SK-N-MC (cell line): ENCODE results near the gene SEMA6A.

Experiments
- DNase-seq: peaks from one replicate; pipeline ENCODE4 v3.0.0-alpha.2; 2011; ENCODE audit warnings: low read depth, low spot score
- H3K27ac ChIP-seq: fragments of 200-600 bp; sonication (generic); 2 replicates; pipeline ENCODE4 v1.5.1; 2016; ENCODE audit warnings: mixed run types
- H3K36me3 ChIP-seq: fragments of 200-600 bp; sonication (generic); 2 replicates; pipeline ENCODE4 v1.6.1; 2017; ENCODE audit warnings: antibody characterized with exemption, low read length, mixed read lengths; ENCODE audit not compliant: insufficient read depth
- H3K4me3 ChIP-seq: fragments of 200-600 bp; sonication (generic); 2 replicates; pipeline ENCODE4 v1.5.1; 2016
- H3K9ac ChIP-seq: fragments of 200-600 bp; sonication (generic); 2 replicates; pipeline ENCODE4 v1.8.0; 2017; ENCODE audit warnings: mixed run types, mixed read lengths; ENCODE audit not compliant: insufficient read length
- H3K9me3 ChIP-seq: fragments of 200-600 bp; sonication (generic); 2 replicates; pipeline ENCODE4 v1.6.1; 2017; ENCODE audit warnings: low read depth, mild to moderate bottlenecking, antibody characterized with exemption, low read length, moderate library complexity, mixed read lengths
- EZH2 ChIP-seq: fragments of 200-600 bp; sonication (generic); IDR thresholded peaks from one replicate; pipeline ENCODE4 v1.6.1; 2017; ENCODE audit warnings: antibody characterized with exemption
- FOXP2 ChIP-seq: optimal IDR thresholded peaks from 2 replicates; pipeline ENCODE3; 2011; ENCODE audit warnings: mild to moderate bottlenecking, moderate library complexity; ENCODE audit not compliant: insufficient read depth; ENCODE audit errors: extremely low read length, control extremely low read depth
- POLR2AphosphoS5 ChIP-seq: IDR thresholded peaks from 2 replicates; pipeline ENCODE4 v1.6.1; 2012; ENCODE audit warnings: mild to moderate bottlenecking, low read depth, low read length, borderline replicate concordance

SEMA6A gene

GRCh38 chr5:116415182-116415581, 159.4 kb downstream of the SEMA6A start:
- TF ChIP-seq FOXP2 (no peak), EZH2 (no peak), POLR2AphosphoS5 (no peak)

DNA sequence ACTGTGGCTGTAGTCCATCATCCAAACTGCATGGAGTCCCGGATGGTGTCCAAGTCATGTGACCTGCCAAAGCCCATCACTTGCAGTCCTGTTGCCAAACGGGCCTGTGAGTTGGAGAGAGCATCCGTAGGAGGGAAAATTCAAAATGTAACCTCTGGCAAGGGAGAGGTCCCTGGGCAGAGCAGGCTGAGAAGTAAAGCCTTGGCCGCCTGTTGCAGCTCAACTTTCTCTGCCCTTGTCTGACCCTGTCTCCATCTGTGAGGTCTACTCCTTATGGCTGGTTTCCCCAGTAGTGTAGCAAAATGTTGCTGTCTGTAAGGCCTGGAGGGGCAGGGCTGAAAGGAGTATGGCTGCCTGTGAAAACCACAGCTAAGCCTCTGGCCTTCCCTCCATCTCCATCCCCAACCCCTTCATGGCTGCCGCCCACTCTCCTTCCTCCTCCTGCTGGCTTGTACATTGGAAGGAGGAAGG, 163.5 kb downstream of the SEMA6A start:
- TF ChIP-seq EZH2 (no peak), POLR2AphosphoS5 (no peak), FOXP2 (no peak)
- Histone ChIP-seq H3K4me3 (no peak overlapping the region), H3K27ac (no peak overlapping the region), H3K36me3 (no peaks in the 10 kb centered on the region), H3K9me3 (no peaks in the 10 kb centered on the region), H3K9ac (no peak overlapping the region)
- no peak for DNase-seq

More at GRCh38 chr5:116415182-116415581, 159.4 kb downstream of the SEMA6A start:
- H3K9me3 ChIP-seq = no peaks in the 10 kb centered on the region
- no peak overlapping the region for H3K27ac ChIP-seq
- no peak overlapping the region for H3K9ac ChIP-seq
- no peaks in the 10 kb centered on the region for H3K36me3 ChIP-seq
- DNase-seq = no peak
- H3K4me3 ChIP-seq = no peak overlapping the region

DNA sequence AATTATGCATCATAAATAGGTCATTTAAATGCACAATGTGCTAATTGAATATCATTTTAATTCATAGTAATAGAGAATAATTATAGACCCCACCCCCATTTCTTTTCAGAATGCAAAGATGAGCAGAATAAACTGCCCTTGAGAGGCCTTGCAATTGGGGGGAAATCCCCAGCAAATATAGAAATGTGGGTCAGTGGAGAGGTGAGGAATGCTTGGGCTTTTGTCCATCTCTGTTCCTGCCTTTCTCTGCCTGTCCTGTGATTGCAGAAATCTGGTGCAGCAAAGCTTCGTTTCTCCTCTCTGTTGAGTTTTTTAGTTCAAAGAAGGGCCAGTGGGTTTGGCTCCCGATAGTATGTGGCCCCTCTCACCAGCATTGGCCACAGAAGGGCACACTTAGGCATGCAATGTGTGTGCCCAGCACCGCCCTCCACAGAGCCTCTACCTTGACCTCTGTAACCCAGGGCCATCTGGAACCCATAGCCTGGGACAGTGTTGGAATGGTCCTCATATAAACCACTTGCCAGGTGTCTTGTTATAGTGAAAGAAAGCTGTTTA, 164.2 kb downstream of the SEMA6A start:
- Histone ChIP-seq H3K36me3 (no peaks in the 10 kb centered on the region), H3K9ac (no peak overlapping the region), H3K9me3 (no peaks in the 10 kb centered on the region), H3K4me3 (no peak overlapping the region), H3K27ac (no peak overlapping the region)
- TF ChIP-seq FOXP2 = no peak
- no peak for TF ChIP-seq EZH2
- TF ChIP-seq POLR2AphosphoS5 = no peak
- no peak for DNase-seq

- no peak overlapping the region for H3K27ac ChIP-seq
- H3K36me3 ChIP-seq = no peaks in the 10 kb centered on the region
- H3K9me3 ChIP-seq = no peaks in the 10 kb centered on the region
- DNase-seq = no peak
- H3K9ac ChIP-seq = no peak overlapping the region
- TF ChIP-seq FOXP2 (no peak), POLR2AphosphoS5 (no peak), EZH2 (no peak)
- no peak overlapping the region for H3K4me3 ChIP-seq
These were observed 164.9 kb downstream of the SEMA6A start for GRCh38 chr5:116409591-116410296.

- H3K27ac ChIP-seq = no peak overlapping the region
- DNase-seq = no peak
- H3K9ac ChIP-seq = no peak overlapping the region
- H3K36me3 ChIP-seq = no peaks in the 10 kb centered on the region
- no peaks in the 10 kb centered on the region for H3K9me3 ChIP-seq
- TF ChIP-seq EZH2 (no peak), POLR2AphosphoS5 (no peak), FOXP2 (no peak)
- H3K4me3 ChIP-seq = no peak overlapping the region
These were observed 168.1 kb downstream of the SEMA6A start for GRCh38 chr5:116406306-116407041.

- H3K4me3 ChIP-seq = no peak overlapping the region
- H3K9ac ChIP-seq = no peak overlapping the region
- no peaks in the 10 kb centered on the region for H3K36me3 ChIP-seq
- TF ChIP-seq POLR2AphosphoS5 (no peak), EZH2 (no peak), FOXP2 (no peak)
- no peak overlapping the region for H3K27ac ChIP-seq
- no peak for DNase-seq
- H3K9me3 ChIP-seq = no peaks in the 10 kb centered on the region
These were observed 169.8 kb downstream of the SEMA6A start for GRCh38 chr5:116404792-116405191.

- no peak overlapping the region for H3K4me3 ChIP-seq
- H3K9ac ChIP-seq = no peak overlapping the region
- DNase-seq = no peak
- H3K27ac ChIP-seq = no peak overlapping the region
- no peaks in the 10 kb centered on the region for H3K36me3 ChIP-seq
- H3K9me3 ChIP-seq = no peaks in the 10 kb centered on the region
- TF ChIP-seq EZH2 (no peak), POLR2AphosphoS5 (no peak), FOXP2 (no peak)
These were observed 170.6 kb downstream of the SEMA6A start for GRCh38 chr5:116404016-116404415.

GRCh38 chr5:116402235-116402634, 172.4 kb downstream of the SEMA6A start:
- no peak for DNase-seq
- TF ChIP-seq EZH2 (no peak), FOXP2 (no peak), POLR2AphosphoS5 (no peak)
- H3K9ac ChIP-seq = no peak overlapping the region
- no peak overlapping the region for H3K4me3 ChIP-seq
- H3K9me3 ChIP-seq = no peaks in the 10 kb centered on the region
- H3K27ac ChIP-seq = no peak overlapping the region
- H3K36me3 ChIP-seq = no peaks in the 10 kb centered on the region
